Testis (tissue), 2 donors: Measurements from ENCODE around the gene CCHCR1.

Source experiments
- CTCF ChIP-seq, 3 experiments: fragments of 450-650 bp in 2 of 3; fragments of 200-600 bp in 1 of 3; sonication (generic) in 1 of 3; IDR thresholded peaks; one replicate each; pipeline ENCODE4 v1.5.1; 2016 to 2019; ENCODE audit warnings: antibody characterized with exemption in 3 of 3, mild to moderate bottlenecking in 2 of 3, moderate library complexity in 1 of 3
- POLR2A ChIP-seq: fragments of 450-650 bp; IDR thresholded peaks from one replicate; pipeline ENCODE4 v1.6.1; 2017; ENCODE audit warnings: antibody characterized with exemption, mild to moderate bottlenecking, moderate library complexity

- TF ChIP-seq CTCF (IDR thresholded peaks at IDR 0.05) (no peak), POLR2A (no peak)
Measured at GRCh38 chr6:31165986-31166385, 8.4 kb upstream of the CCHCR1 start.
